Keratinocyte (primary cell): ENCODE measurements around the gene MMEL1. TPM values are rescaled to one million over a fixed set of nuclear protein-coding genes. Genes with fewer than 3 reads are reported as not detected.
A peak's percentile ranks its signal among the peaks of the same experiment; 100 is the strongest.

Experiments
- DNase-seq: peaks from one replicate; pipeline ENCODE4 v3.0.0-alpha.2; 2011; ENCODE audit warnings: low read depth, missing footprints, low spot score
- FAIRE-seq: peaks from 2 replicates; lab custom pipeline; 2011; peaks lifted over from hg19 to GRCh38; lab: Jason Lieb, UNC
- H2AFZ ChIP-seq: 2 replicates; pipeline ENCODE4 v1.6.0; 2012; ENCODE audit warnings: low read length, control low read depth, inconsistent platforms; ENCODE audit not compliant: control insufficient read depth
- H3K27ac ChIP-seq: 2 replicates; pipeline ENCODE4 v1.5.1; 2011; ENCODE audit warnings: low read length; ENCODE audit not compliant: control insufficient read depth, insufficient read depth
- H3K27me3 ChIP-seq: 3 replicates; pipeline ENCODE4 v1.6.0; 2011; ENCODE audit warnings: low read length; ENCODE audit not compliant: control insufficient read depth, insufficient read depth; ENCODE audit errors: extremely low read depth
- H3K36me3 ChIP-seq, 2 experiments: 2 replicates in 1 of 2; 3 replicates in 1 of 2; pipeline ENCODE4 v1.5.1; 2011; ENCODE audit warnings: low read length in 2 of 2, mild to moderate bottlenecking in 1 of 2; ENCODE audit not compliant: control insufficient read depth in 2 of 2, insufficient read depth in 2 of 2; ENCODE audit errors: extremely low read depth in 1 of 2
- H3K4me1 ChIP-seq: 3 replicates; pipeline ENCODE4 v1.5.1; 2011; ENCODE audit warnings: low read length; ENCODE audit not compliant: control insufficient read depth, insufficient read depth; ENCODE audit errors: extremely low read depth
- H3K4me2 ChIP-seq: 3 replicates; pipeline ENCODE4 v1.6.0; 2011; ENCODE audit warnings: low read depth, low read length; ENCODE audit not compliant: control insufficient read depth, insufficient read depth; ENCODE audit errors: extremely low read depth
- H3K4me3 ChIP-seq, 3 experiments: fragments of 200-600 bp in 1 of 3; sonication (generic) in 1 of 3; 2 replicates in 2 of 3; 3 replicates in 1 of 3; pipeline ENCODE4 v1.5.1; 2011 to 2016; ENCODE audit warnings: low read length in 3 of 3, mild to moderate bottlenecking in 3 of 3, control low read depth in 2 of 3, inconsistent platforms in 1 of 3, low read depth in 1 of 3, mixed read lengths in 1 of 3, mixed run types in 1 of 3, moderate library complexity in 1 of 3; ENCODE audit not compliant: control insufficient read depth in 2 of 3, insufficient read depth in 2 of 3; ENCODE audit errors: extremely low read depth in 1 of 3
- H3K79me2 ChIP-seq: 2 replicates; pipeline ENCODE4 v1.6.0; 2012; ENCODE audit warnings: low read length; ENCODE audit not compliant: control insufficient read depth, insufficient read depth
- H3K9ac ChIP-seq: 3 replicates; pipeline ENCODE4 v1.6.0; 2011; ENCODE audit warnings: low read length; ENCODE audit not compliant: control insufficient read depth, insufficient read depth; ENCODE audit errors: extremely low read depth
- H3K9me1 ChIP-seq: 3 replicates; pipeline ENCODE4 v1.6.0; 2011; ENCODE audit warnings: low read length; ENCODE audit not compliant: control insufficient read depth, insufficient read depth; ENCODE audit errors: extremely low read depth
- H3K9me3 ChIP-seq: 2 replicates; pipeline ENCODE4 v1.5.1; 2012; ENCODE audit warnings: low read depth, low read length; ENCODE audit not compliant: control insufficient read depth
- H4K20me1 ChIP-seq: 3 replicates; pipeline ENCODE4 v1.6.0; 2011; ENCODE audit warnings: low read length; ENCODE audit not compliant: control insufficient read depth, insufficient read depth; ENCODE audit errors: extremely low read depth
- CTCF ChIP-seq, 3 experiments: IDR thresholded peaks in 1 of 3; conservative IDR thresholded peaks in 1 of 3; optimal IDR thresholded peaks in 1 of 3; 2 replicates in 2 of 3; 3 replicates in 1 of 3; pipeline versions ENCODE3 to v1.5.1; 2011; ENCODE audit warnings: low read length in 3 of 3, mild to moderate bottlenecking in 3 of 3, moderate library complexity in 2 of 3, control low read depth in 1 of 3, inconsistent platforms in 1 of 3; ENCODE audit not compliant: insufficient read depth in 2 of 3; ENCODE audit errors: extremely low read depth in 1 of 3
- EZH2 ChIP-seq: IDR thresholded peaks from one replicate; pipeline ENCODE4 v1.6.1; 2012; ENCODE audit warnings: inconsistent platforms, mild to moderate bottlenecking, low read length, moderate library complexity
- dilution Hi-C: fragments of 300-500 bp; cut with MboI; formaldehyde crosslinking; loops from one replicate; pipeline ENCODE4 v1.7.0; 2020; ENCODE audit warnings: low sequenced_read_pairs; ENCODE audit not compliant: extremely low pct_ligation_motif_present
- polyA plus RNA-seq, 5 experiments: library from polyadenylated mRNA; depleted of rRNA in 3 of 5; stranded (reverse) in 3 of 5; stranded (forward) in 1 of 5; unstranded in 1 of 5; fragments of >200 nt; gene quantifications; 1 replicate in 1 of 5; 2 replicates in 3 of 5; 3 replicates in 1 of 5; pipeline versions ENCODE4 v1.2.1 to v1.2.3, GENCODE V29; 2011 to 2012; ENCODE audit warnings: missing spikeins in 2 of 5, low read depth in 1 of 5, low replicate concordance in 1 of 5

MMEL1 gene
- polyA plus RNA-seq, 1 donor (not counting 4 experiments of a cell fraction or from before 2014, with no cell fraction given) = not detected

- FAIRE-seq = no peak
- Histone ChIP-seq H3K4me1 (peaks cover 8% of the 10 kb centered on the region), H3K27me3 (no peaks in the 10 kb centered on the region), H3K9me3 (no peaks in the 10 kb centered on the region), H2AFZ (peak overlapping the region; percentile 77), H3K4me2 (peak overlapping the region; percentile 82), H3K4me3 (peak overlapping the region; percentile 59 to 70 (median 64)), H3K27ac (no peak overlapping the region), H3K9me1 (no peaks in the 10 kb centered on the region), H3K36me3 (no peaks in the 10 kb centered on the region), H3K9ac (peak overlapping the region; percentile 61), H4K20me1 (no peaks in the 10 kb centered on the region), H3K79me2 (no peaks in the 10 kb centered on the region)
- no peak for TF ChIP-seq CTCF (optimal IDR thresholded peaks at IDR 0.05 in 1 of 3, IDR thresholded peaks at IDR 0.05 in 1 of 3, conservative IDR thresholded peaks at IDR 0.05 in 1 of 3; ENCODE audit: extremely low read depth in 1 of 3, insufficient read depth in 2 of 3, low read length in 3 of 3)
- no peak for TF ChIP-seq EZH2
- no peak for DNase-seq
- dilution Hi-C loops = no loop called here
Measured at GRCh38 chr1:2587071-2587859, 45.6 kb downstream of the MMEL1 start.

DNA sequence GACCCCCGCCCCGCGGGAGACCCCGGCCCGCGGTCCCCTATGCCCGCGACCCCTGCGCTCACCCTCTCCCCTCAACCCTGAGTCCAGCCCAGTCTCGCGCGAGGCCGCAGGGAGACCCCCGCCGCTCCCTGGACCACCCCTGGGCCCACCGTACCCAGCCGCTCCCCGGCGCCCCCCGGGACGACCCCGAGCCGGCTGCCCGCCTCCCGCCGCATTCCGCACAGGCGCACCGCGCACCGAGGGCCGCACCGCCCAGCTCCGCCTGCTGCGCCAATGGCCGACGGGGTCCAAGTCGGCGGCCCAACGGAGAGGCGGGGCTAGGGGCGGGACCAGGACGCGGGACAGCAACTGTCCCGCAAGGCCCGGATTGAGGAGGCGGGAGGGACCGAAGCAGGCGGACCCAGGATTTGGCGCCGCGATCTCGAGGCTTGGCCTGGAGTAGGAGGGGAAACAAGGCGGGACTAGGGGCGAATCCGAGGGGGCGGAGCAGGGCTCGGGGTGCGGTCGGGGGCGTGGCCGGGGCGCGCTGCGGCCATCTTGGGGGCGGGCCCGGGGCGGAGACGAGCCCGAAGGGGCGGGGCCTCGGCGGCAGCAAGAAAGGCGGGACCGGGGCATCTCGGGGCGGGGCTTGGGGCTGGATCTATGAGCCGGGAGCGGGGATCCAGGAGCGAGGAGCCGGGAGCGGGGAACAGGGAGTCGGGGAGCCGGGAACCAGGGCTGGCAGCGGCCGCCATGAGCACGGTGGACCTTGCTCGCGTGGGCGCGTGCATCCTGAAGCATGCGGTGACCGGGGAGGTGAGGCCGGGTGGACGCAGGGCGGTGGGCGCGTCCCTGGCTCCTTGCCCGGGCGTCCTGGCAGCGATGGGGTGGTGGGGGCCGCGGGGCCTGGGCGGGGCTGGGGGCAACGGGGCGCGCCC lies 46.4 kb downstream of the MMEL1 start, which contains the start of gene PRXL2B:
Gene PRXL2B, plus strand, starts transcription at position 624 of the 917 bp plus-strand sequence. Its CDS starts 109 bp downstream, at position 733.
- Histone ChIP-seq H4K20me1 (no peaks in the 10 kb centered on the region), H3K4me1 (peaks cover 8% of the 10 kb centered on the region), H2AFZ (peak within 1 kb of the TSS; percentile 89), H3K79me2 (no peaks in the 10 kb centered on the region), H3K9ac (peak within 1 kb of the TSS; percentile 65), H3K9me1 (no peaks in the 10 kb centered on the region), H3K27me3 (peaks cover 3% of the 10 kb centered on the region), H3K4me3 (peak within 1 kb of the TSS; percentile 59 to 74 (median 70)), H3K4me2 (peak within 1 kb of the TSS; percentile 88), H3K36me3 (no peaks in the 10 kb centered on the region), H3K9me3 (no peaks in the 10 kb centered on the region), H3K27ac (peak within 1 kb of the TSS; percentile 11)
- TF ChIP-seq EZH2 (no peak), CTCF (optimal IDR thresholded peaks at IDR 0.05 in 1 of 3, IDR thresholded peaks at IDR 0.05 in 1 of 3, conservative IDR thresholded peaks at IDR 0.05 in 1 of 3; ENCODE audit: extremely low read depth in 1 of 3, insufficient read depth in 2 of 3, low read length in 3 of 3) (no peak)
- peak; percentile 96 for DNase-seq
- FAIRE-seq = peak; percentile 26
- dilution Hi-C loops = no loop called here
